Measurements from ENCODE around the gene HERPUD1.

GRCh38 chr16:56941856-56942331 is 10.0 kb downstream of the HERPUD1 start:
- TF ChIP-seq CTCF (IDR thresholded peaks at IDR 0.05) = no peak
- TF ChIP-seq PBX3 (IDR thresholded peaks at IDR 0.05) = no peak
- TF ChIP-seq POLR2AphosphoS5 (IDR thresholded peaks at IDR 0.05; ENCODE audit: low read depth, low read length) = no peak
- TF ChIP-seq GATA2 (CRISPR knock-in tag; IDR thresholded peaks at IDR 0.05) = no peak

All from SK-N-SH (cell line).